ENCODE measurements around the gene ARHGAP10.
A peak's percentile ranks its signal among the peaks of the same experiment; 100 is the strongest.
"Not testable (repeated sequence)": the region's sequence is repeated elsewhere in the genome, so short reads cannot be mapped to it uniquely, and the experiment has no call there.

The ARHGAP10 gene

DNA sequence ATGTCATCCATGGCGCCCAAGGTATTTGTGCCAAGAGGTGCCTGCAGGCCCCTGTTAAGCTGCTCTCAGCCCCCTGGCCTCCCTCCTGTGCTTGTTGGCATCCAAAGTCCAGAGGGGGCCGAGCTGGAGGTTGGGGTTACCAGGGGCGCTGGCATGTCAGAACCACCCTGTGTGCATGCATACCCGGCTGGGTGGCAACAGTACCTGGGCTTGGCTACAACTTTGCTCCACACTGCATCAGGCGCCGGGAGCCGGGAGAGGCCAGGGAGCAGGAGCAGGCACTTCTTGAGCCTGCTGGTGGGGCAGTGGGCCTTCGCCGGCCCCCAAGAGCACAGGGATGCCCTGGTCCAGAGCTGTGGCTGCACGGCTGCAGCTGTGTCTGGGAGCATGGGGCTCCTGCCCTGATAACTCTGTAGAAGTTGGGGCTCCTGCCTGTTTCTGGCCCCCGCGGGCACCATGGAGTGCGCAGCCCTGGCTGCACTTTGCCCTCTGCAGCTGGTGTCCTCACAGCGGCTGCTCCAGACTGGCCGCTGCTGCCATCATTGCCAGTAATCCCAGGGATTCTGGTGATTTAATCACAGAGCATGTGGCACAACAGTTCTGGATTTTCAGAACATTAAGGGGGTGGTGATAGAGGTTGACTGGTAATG, 130.3 kb downstream of the ARHGAP10 start:
- no peak for DNase-seq

DNA sequence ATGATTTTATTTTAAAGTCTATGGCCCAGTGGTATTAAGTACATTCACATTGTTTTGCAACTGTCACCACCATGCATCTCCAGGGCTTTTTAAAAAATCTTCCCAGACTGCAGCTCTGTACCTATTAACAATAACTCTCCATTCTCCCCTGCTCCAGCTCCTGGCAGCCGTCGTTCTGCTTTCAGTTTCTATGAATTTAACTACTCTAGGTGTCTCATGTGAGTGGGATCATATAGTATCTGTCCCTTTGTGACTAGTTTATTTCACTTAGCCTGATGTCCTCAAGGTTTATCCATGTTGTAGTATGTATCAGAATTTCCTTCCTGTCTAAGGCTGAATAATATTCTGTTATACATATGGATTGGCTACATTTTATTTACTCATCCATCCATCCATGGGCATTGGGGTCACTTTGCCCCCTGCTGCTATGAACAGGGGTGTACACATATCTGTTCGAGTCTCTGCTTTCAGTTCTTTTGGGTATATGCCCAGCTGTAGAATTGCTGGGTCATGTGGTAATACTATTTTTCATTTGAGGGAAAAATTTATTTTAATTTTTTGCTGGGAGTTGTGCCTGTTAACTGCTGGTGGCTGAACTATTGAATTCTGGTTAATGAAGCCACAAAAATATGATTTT, 131.3 kb downstream of the ARHGAP10 start:
- DNase-seq = no peak

DNA sequence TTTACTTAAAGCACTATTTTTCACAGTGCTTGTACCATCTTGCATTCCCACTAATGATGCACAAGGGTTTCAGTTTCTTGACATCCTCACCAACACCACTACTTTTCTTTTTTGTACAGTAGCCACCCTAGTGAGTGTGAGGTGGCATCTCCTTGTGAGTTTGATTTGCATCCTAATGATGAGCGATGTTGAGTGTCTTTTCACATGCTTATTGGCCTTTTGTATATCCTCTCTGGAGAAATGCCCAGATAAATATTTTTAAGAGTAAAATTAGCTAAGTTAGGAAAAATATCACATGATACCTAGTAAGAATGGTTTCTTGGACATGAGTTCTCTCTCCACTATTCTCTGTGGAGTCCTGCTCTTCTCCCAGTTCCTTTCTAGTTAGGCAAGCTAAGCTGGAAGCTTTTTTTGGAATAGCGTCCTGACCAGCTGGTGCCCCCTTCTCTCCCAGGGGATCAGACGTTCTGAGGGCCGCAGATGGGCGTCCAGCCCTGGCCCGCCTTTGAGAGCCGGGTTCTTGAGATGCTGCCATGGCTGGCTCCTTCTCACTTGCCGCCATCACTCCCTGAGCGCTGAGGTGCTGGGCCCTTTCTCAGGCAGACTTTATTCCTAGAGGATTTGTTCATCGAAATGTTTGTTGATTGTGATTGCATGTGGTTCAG, 132.1 kb downstream of the ARHGAP10 start:
- no peak for DNase-seq

DNA sequence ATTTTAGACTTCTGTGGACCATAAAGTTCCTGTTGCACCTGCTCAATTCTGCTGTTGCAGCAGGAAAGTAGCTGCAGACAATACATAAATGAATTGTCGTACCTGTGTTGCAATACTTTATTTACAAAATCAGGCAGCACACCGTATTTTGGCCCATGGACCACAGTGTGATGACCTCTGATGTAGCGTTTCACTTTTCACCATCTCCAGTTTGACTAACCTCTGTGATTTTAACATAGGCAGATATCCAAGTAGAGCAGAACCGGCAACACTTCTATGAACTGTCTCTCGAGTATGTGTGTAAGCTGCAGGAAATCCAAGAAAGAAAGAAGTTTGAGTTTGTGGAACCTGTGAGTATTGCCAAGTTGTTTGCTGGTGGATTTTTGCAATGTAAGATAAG, 132.7 kb downstream of the ARHGAP10 start:
- no peak for DNase-seq

DNA sequence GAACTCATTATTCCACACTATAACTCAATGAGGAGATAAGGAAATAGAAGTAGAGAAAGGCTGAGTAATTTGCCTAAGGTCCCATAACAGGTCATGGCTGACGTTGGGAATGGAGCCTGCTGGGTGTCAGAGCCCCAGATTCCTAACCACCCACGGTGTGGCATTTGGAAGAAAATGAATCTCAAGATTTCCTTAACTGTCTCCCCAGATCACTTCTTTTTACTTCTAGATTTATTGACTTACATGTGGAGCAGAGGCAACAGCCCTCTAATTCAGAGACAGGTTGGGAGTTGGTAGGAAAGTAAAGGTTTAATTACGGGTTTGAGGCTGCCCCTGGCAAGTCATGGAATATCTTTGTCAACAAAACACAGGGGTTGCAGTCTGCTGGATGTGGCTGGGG, 134.0 kb downstream of the ARHGAP10 start:
- no peak for DNase-seq

DNA sequence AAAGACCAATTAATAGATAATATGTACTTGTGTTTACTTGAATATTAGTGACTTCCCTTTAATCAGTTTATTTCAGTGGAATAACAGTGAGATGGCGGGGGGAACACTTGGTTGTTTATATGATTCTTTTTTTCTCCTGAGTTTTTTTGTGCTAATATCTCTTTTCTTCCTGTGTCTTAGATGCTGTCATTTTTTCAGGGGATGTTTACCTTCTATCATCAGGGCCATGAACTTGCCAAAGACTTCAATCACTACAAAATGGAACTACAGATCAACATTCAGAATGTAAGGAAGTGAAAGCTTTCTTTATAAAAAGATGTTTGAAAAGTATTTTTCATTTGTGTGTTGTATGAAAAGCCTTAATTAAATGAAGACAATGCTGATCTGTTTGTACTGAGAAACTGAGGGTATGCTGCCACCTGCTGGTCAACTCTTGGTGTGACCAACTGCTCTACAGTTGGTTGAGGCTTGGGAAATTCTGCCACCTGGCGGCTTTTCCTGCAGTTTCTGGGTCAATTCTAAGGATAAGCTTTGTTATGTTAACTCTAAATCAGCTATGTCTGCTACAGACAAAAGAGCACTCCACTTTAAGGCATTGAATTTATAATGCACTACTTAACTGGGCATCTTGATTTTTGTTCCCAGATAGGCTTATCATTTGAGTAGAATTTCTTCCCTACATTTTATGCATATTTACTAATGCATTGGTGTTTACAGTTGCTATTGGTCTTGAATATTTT, 134.8 kb downstream of the ARHGAP10 start:
- peak; percentile 9 for DNase-seq

DNA sequence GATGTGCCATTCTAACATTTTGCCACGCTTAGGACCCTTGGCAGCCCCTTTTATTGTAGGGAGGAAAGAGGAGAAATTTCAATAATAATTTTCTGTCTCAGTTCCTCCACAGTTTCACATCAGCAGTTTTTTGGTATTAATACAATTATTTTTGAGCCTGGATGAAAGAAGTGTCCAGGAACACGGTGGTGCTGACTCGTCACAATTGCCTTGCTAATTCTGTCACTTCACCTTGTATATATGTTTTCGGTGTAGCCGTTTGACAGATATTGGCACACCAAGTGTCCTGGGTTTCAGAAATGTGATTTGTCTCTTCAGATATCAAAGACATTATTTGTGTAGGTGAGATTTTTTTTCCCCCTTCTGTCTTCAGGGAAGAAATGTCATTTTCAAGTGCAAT, 142.2 kb downstream of the ARHGAP10 start:
- DNase-seq = no peak

DNA sequence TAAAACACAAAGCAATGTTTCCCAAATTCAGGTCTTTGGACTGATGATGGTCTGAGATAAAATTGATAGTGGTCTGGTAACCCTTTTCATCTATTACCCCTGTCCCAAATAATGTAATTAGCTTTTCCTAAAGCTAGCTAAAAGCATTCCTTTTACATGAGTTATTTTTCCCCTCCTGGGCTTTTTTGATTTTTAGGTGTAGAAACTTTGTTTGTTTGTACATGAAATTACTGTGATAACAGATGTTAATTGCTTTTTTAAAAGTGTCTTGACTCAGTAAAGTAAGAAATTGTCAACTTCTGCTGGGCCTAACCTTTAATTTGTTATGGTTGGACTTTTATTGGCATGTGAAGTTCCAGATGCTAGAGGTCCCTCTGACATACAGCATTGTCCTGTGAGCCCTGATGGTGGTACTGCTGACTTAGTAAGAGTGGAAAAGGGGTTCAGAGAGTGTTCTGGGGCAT, 145.5 kb downstream of the ARHGAP10 start:
- no peak for DNase-seq

DNA sequence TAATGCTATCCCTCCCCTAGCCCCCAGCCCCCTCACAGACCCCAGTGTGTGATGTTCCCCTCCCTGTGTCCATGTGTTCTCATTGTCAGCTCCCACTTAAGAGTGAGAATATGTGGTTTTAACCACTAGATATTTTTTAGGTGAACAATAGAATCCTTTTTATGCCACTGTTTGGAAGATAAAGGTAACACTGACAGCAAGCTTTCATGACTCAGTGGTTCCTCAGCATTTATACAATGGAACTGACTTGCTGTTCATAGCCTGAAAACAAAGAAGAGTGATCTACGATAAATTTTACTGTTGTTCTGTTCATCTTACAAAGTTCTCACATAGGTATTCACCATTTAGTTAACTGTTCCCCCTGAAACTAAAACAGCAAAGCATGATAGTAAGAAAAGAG, 147.8 kb downstream of the ARHGAP10 start:
- no peak for DNase-seq

DNA sequence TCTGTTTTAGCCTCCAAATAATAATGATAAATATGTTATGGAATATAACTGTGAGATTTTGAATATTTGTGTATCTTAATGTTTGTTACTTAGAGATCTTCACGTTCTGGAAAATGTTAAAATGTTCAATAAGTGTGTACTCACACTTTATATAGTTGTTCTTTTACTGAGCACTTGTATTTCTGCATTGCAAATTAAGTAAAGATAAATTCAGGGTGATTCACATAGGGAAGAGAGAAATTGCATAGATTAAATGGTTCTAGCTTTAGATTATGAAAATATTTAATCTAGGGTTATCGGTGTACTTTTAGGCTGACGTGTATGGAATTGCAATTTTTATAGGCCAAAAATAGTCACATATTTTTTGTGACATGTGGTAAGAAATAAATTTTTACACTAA, 148.6 kb downstream of the ARHGAP10 start:
- DNase-seq = no peak

DNA sequence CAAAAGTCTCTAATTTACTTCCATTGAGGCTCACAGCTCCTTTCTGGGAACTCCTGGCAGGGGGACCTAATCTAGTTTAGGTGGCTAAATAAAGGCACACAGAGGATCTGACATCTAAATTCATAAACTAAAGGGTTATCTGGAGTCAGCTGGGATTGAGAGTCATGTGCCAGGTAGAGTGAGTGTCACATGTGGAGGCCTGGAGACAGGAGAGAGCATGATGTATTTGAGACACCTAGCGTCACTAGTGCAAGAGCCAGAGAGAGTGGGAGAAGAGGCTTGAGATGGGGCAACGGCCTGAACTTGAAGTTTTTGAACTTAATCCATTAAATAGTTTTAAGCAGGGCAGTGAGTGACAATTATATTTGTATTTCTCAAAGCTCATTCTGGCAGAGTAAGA, 152.6 kb downstream of the ARHGAP10 start:
- no peak for DNase-seq

DNA sequence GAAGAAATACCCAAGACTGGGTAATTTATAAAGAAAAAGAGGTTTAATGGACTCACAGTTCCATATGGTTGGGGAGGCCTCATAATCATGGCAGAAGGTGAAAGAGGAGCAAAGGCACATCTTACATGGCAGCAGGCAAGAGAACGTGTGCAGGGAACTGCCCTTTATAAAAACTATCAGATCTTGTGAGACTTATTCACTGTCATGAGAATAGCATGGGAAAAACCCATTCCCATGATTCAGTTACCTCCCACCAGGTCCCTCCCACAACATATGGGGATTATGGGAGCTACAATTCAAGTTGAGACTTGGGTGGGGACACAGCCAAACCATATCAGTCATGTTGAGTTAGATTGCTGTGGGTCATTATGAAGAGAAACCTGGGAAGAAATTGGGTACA, 153.3 kb downstream of the ARHGAP10 start:
- DNase-seq = not testable (repeated sequence)

DNA sequence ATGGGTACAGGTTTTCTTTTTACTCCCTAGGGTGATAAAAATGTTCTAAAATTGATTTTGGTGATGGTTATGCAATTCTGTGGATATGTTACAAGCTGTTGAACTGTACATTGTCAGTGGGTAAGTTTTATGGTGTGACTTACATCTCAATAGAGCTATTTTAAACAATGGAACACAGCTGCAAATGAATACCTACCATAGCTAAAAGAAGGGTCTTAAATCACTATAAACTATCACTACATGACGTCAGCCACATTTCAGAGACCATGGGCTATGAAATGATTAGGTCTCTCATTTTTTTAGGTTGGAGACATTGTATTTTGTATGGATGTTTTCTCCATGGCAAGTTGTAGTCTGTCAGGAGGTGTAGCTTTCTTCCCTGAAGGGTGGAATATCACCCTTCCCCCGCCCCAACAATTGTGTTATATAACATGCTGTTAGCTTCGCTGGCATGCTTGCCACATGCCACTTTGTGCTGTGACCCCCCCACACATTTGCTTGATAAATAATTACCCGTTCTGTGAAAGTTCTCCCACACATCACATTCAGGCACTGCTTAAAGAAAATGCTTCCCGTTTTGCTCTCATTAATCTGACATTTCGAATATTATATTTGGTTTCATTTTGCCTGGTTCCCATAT, 159.7 kb downstream of the ARHGAP10 start:
- no peak for DNase-seq

DNA sequence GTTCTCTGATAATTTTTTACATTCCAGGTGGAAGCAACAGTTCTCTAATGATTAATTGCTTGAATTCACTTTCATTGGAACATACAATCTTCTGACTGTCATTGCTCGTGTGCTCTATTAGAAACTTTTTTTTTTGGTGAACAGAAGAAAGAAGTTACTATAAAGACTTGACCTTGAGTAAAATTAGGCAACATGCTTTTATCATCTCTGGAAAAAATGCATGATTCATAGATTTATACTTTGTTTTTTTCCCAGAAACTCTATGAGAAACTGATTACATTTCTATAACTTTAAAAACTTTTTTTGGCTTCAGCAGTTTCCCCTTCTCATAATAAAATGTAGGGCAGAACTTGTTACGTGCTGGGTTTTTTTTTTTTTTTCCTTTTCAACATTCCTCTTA, 167.6 kb downstream of the ARHGAP10 start:
- DNase-seq = no peak

DNA sequence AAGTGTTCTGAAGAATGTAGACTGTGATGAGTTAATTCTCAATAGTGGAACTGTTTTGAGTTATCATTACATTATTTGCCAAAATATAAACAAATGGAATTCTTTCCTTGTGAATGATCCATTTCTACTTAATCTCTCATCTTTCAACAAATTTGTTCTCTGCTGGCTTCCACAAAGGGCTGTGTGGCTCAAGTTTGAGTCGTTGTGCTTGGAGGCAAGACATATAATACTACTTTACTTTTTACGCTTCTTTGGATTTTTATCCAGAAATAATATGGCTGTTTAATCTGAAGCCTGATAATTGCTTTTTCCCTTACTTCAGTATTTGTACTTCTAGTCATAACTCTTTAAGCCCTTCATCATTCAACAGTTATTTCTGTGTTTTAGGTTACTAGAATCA, 169.5 kb downstream of the ARHGAP10 start:
- no peak for DNase-seq

DNA sequence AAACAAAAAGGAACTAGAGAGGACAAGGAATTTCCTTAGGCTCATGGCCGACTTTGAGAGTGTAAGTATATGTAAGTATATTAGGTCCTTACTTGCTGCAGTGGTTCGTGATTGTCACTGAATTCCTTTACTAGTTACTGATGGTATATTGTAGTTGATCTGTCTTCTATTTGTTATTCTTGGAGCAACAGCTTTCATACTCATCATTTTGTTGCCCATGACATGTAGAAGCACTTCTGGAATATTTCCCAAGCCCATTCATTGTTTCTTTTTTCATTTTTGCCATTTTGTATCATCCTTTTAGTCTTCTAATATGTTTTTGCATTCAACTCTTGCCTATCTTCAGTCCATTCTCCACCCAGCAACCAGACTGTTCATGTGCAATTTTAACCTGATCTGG, 170.0 kb downstream of the ARHGAP10 start:
- DNase-seq = no peak

DNA sequence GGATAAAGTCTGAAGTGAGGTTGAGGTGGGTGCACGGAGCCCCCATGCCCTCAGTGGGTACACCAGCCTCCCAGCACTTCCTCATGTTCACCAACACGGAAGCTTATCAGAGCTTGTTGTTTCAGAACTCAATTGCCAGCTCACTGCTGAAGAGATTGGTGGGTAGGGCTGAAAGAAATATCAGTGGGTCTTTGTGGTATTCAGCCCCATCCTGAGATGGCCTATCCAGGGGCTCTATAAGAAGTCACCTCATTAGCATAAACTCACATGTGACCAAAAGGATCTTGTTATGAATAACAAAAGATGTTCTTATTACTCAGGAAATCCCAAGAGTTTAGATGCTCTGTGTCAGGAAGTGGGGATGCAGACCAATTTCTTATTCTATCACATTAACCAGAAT, 177.3 kb downstream of the ARHGAP10 start:
- no peak for DNase-seq

DNA sequence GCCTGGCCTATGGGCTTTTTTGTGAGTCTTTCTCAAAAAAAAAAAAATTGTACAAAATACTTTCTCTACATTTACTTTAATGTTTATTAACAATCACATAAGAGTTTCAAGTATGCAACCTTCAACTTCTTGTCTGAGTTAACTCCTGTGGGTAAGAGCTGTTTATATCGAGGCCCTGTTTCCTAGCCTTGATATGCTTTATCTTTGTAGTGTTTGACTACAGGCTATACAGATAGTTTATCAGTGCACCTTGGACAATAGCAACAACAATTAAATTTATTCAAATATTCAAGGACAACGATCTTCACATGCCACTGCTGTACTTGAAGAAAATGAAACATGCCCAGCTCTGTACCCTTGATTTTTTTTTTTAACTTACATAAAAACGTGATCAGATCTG, 178.4 kb downstream of the ARHGAP10 start:
- DNase-seq = no peak

DNA sequence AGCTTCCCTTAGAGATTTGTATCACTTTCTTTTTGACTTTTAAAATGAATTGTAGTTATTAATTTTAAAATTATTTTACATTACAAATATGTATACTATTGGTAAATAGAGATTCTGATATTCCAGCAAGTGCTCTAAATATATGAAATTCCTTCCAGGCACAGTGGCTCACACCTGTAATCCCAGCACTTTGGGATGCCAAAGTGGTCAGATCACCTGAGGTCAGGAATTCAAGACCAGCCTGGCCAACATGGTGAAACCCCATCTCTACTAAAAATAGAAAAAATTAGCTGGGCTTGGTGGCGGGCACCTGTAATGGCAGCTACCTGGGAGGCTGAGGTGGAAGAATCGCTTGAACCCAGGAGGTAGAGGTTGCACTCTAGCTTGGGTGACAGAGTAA, 180.2 kb downstream of the ARHGAP10 start:
- DNase-seq = not testable (repeated sequence)

DNA sequence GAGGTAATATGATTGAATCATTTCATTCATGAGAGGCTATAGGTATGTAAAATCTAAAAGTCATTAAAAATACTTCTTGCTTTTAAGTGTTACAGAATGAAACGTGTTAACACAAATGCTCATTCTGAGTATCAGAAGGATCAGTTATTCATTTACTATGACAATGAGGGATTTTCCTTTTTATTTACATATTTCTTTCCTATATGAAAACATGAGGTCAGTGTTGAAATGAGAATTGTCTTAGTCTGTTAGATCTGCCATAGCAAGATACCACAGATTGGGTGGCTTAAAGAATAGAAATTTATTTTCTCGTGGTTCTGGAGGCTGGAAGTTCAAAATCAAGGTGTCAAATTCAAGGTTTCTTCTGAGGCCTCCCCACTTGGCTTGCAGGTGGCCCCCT, 181.2 kb downstream of the ARHGAP10 start:
- no peak for DNase-seq

DNA sequence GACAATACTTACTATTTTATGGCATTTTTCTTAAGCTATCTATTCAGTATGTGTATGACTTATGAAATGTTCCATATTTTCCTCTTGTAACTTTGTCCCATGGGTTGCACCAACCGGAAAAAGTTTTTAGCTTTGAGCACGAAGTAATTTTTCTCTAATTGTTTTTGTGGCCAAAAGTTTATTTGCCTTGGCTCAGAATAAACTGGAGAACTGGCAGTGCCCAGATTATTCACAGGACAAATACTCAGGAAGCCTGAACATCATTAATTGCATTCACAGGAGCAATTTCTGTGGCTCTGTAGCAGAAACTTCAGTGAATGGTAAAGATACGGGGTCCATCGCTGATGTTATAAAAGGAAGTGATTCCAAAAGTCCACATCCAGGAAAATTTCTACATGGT, 184.5 kb downstream of the ARHGAP10 start:
- DNase-seq = no peak

DNA sequence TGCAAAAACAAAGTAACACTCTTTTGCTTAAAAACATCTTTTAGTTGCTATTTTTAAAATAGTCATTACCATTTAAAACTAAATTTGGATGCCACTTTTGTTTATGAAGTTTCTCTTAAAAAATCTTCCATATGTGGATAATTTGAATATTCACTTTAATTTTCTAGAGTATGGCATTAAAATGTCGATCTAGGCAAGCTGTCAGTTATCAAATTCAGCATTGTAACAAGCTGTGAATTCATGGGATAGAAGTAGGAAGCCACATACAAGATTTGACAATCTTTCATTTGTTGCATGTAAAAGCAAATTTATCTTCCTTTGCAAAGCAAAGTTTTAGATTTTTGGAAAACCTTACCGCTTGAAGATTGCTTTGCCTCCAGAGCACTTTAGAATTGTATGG, 191.5 kb downstream of the ARHGAP10 start:
- DNase-seq = no peak

DNA sequence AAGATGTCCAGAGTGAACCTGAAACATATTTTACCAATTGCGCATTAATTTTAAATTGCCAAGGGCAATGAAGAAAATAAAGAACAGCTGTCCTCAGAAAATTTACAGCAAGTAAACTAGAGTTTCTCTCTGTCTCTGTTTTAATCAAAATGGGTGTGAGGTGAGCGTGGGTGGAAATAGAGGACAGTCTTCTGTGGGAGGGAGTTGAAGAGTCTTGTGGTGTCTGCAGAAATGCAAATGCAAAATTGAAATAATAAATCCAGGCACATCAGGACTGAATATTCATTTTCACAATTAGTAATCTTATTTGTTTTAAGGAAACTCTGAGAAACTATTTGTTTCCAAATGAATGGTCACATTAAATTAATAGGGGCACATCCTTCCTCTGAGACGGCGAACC, 192.0 kb downstream of the ARHGAP10 start:
- no peak for DNase-seq
